Spleen (tissue), 11 donors: Measurements from ENCODE around the gene PIGH. TPM values are rescaled to one million over a fixed set of nuclear protein-coding genes. Genes with fewer than 3 reads are reported as not detected.
"Not testable (repeated sequence)": the region's sequence is repeated elsewhere in the genome, so short reads cannot be mapped to it uniquely, and the experiment has no call there.

Experiments
- DNase-seq: peaks from one replicate; pipeline ENCODE4 v3.0.0-alpha.2; 2020
- H3K27ac ChIP-seq, 8 donors: fragments of 200-600 bp; sonication (generic) in 7 of 8; 1 replicate in 4 of 8; 2 replicates in 4 of 8; pipeline versions ENCODE4 v1.5.0 to v1.8.0; 2016 to 2021; ENCODE audit warnings: inconsistent platforms in 4 of 8, mild to moderate bottlenecking in 4 of 8, moderate library complexity in 1 of 8
- H3K27me3 ChIP-seq, 7 donors: fragments of 200-600 bp; sonication (generic) in 6 of 7; replicated peaks in 1 of 7; 1 replicate in 4 of 7; 2 replicates in 3 of 7; pipeline versions ENCODE4 v1.5.0 to v1.8.0; 2016 to 2021; ENCODE audit warnings: inconsistent platforms in 3 of 7, mild to moderate bottlenecking in 1 of 7
- H3K36me3 ChIP-seq, 6 donors: fragments of 200-600 bp; sonication (generic) in 5 of 6; 1 replicate in 4 of 6; 2 replicates in 2 of 6; pipeline versions ENCODE4 v1.5.0 to v1.8.0; 2016 to 2021; ENCODE audit warnings: inconsistent platforms in 2 of 6
- H3K4me1 ChIP-seq, 6 donors: fragments of 200-600 bp; sonication (generic) in 5 of 6; 1 replicate in 3 of 6; 2 replicates in 3 of 6; pipeline versions ENCODE4 v1.5.0 to v1.8.0; 2016 to 2021; ENCODE audit warnings: inconsistent platforms in 3 of 6
- H3K4me3 ChIP-seq, 8 donors: fragments of 200-600 bp; sonication (generic) in 7 of 8; 1 replicate in 4 of 8; 2 replicates in 4 of 8; pipeline versions ENCODE4 v1.5.0 to v1.8.0; 2016 to 2021; ENCODE audit warnings: inconsistent platforms in 4 of 8, mild to moderate bottlenecking in 4 of 8, moderate library complexity in 2 of 8
- H3K9me3 ChIP-seq, 8 donors: fragments of 200-600 bp; sonication (generic) in 7 of 8; 1 replicate in 4 of 8; 2 replicates in 4 of 8; pipeline versions ENCODE4 v1.5.0 to v1.8.0; 2016 to 2021; ENCODE audit warnings: inconsistent platforms in 4 of 8
- POLR2A ChIP-seq, 3 donors: fragments of 450-650 bp; IDR thresholded peaks; one replicate each; pipeline ENCODE4 v1.5.1; 2017; ENCODE audit warnings: antibody characterized with exemption in 3 of 3, mild to moderate bottlenecking in 1 of 3
- POLR2AphosphoS5 ChIP-seq, 3 donors: sonication (generic); formaldehyde crosslinking; IDR thresholded peaks; one replicate each; pipeline ENCODE4 v1.5.1; 2017; ENCODE audit warnings: antibody characterized with exemption in 3 of 3
- WGBS, 5 donors: extraction: QIAGEN DNeasy Blood & Tissue Kit in 3 of 5; methylation state at CpG; one replicate each; pipeline versions ENCODE4 v1.1.5 to v1.1.7; 2013 to 2018; 5-methylcytosine and 5-hydroxymethylcytosine counted together
- intact Hi-C: fragments of 100-400 bp; cut with DNase I; formaldehyde crosslinking; loops from one replicate; pipeline ENCODE4 v1.15.0; 2023; ENCODE audit warnings: low total_unique reads
- polyA plus RNA-seq, 3 donors: library from polyadenylated mRNA; stranded (reverse); fragments of 200-250 nt; gene quantifications; one replicate each; pipeline ENCODE4 v1.2.1, GENCODE V29; 2013
- total RNA-seq, 7 donors: library from RNA; depleted of rRNA in 3 of 7; stranded (reverse); fragments of >200 nt in 3 of 7; fragmentation: NEBNext Ultra II Directional in 4 of 7; extraction: Animal tissue kit (Norgen Biotek cat#: 25700) in 4 of 7; gene quantifications; one replicate each; pipeline versions ENCODE4 v1.1.0 to v1.2.1, GENCODE V29; 2016 to 2021
- TF ChIP-seq, protein P1 (sequence below), 11 experiments: fragments of 200-600 bp in 7 of 11; fragments of 450-650 bp in 4 of 11; sonication (generic) in 4 of 11; IDR thresholded peaks in 8 of 11; conservative IDR thresholded peaks in 3 of 11; 1 replicate in 7 of 11; 2 replicates in 4 of 11; pipeline versions ENCODE4 v1.4.0 to v1.8.0; 2016 to 2021; ENCODE audit warnings: antibody characterized with exemption in 11 of 11, inconsistent platforms in 4 of 11, mild to moderate bottlenecking in 1 of 11
- donor health status: healthy with polysubstance abuse.
- donor health status: DM: no; HTN: no; CAD: no; lungs with moderate emphysema.
- donor health status: DM: no; HTN: no; CAD: no.
- donor health status: Bipolar disorder and iron deficiency.
- donor health status: healthy.
- donor health status: DM: no; HTN: no; CAD: no.
- donor health status: DM: yes; HTN: yes; CAD: no.

Gene PIGH
- total and polyA plus RNA-seq, 10 donors, result 16.3 to 43.1 (median 24.1) TPM

- intact Hi-C loops, result no loop called here
- 90 to 98% (median 94%) methylated on average over 2 of the region's 2 CpGs for WGBS, 5 donors
These were observed 4.7 kb downstream of the PIGH start for GRCh38 chr14:67595392-67595791.

GRCh38 chr14:67593650-67594049 lies 6.4 kb downstream of the PIGH start:
- intact Hi-C loops, H3K4me3 ChIP-seq, H3K27ac ChIP-seq, DNase-seq, H3K27me3 ChIP-seq, H3K9me3 ChIP-seq: not testable (repeated sequence)
- WGBS, 5 donors, result 0 to 50% (median 0%) methylated on average over 1 of the region's 1 CpG
- H3K4me1 ChIP-seq, result peaks cover 0 to 21% (median 7%) of the 10 kb centered on the region in 6 donors
- H3K36me3 ChIP-seq, result peaks cover 0 to 72% (median 46%) of the 10 kb centered on the region in 6 donors

More at GRCh38 chr14:67595392-67595791, 4.7 kb downstream of the PIGH start:
- peaks cover 4 to 34% (median 19%) of the 10 kb centered on the region in 6 donors for H3K4me1 ChIP-seq
- no peak overlapping the region for H3K27ac ChIP-seq
- no peak for DNase-seq
- no peaks in the 10 kb centered on the region for H3K27me3 ChIP-seq
- H3K36me3 ChIP-seq, result peaks cover 0 to 55% (median 33%) of the 10 kb centered on the region in 6 donors
- H3K9me3 ChIP-seq, result no peaks in the 10 kb centered on the region
- no peak overlapping the region for H3K4me3 ChIP-seq
- TF ChIP-seq POLR2A (IDR thresholded peaks at IDR 0.05), result no peak
- TF ChIP-seq, protein P1, sequence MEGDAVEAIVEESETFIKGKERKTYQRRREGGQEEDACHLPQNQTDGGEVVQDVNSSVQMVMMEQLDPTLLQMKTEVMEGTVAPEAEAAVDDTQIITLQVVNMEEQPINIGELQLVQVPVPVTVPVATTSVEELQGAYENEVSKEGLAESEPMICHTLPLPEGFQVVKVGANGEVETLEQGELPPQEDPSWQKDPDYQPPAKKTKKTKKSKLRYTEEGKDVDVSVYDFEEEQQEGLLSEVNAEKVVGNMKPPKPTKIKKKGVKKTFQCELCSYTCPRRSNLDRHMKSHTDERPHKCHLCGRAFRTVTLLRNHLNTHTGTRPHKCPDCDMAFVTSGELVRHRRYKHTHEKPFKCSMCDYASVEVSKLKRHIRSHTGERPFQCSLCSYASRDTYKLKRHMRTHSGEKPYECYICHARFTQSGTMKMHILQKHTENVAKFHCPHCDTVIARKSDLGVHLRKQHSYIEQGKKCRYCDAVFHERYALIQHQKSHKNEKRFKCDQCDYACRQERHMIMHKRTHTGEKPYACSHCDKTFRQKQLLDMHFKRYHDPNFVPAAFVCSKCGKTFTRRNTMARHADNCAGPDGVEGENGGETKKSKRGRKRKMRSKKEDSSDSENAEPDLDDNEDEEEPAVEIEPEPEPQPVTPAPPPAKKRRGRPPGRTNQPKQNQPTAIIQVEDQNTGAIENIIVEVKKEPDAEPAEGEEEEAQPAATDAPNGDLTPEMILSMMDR (IDR thresholded peaks at IDR 0.05 in 8 of 11, conservative IDR thresholded peaks at IDR 0.05 in 3 of 11), result no peak

GRCh38 chr14:67589204-67589770 lies 10.8 kb downstream of the PIGH start:
- DNase-seq, result no peak
- no peaks in the 10 kb centered on the region for H3K9me3 ChIP-seq
- WGBS, 5 donors, result 42 to 96% (median 89%) methylated on average over 2 of the region's 2 CpGs
- no peak overlapping the region for H3K4me3 ChIP-seq
- no peaks in the 10 kb centered on the region for H3K4me1 ChIP-seq
- H3K36me3 ChIP-seq, result peaks cover 0 to 89% (median 55%) of the 10 kb centered on the region in 6 donors
- intact Hi-C loops, result loop anchor here (10.0 kb wide), 1 partner anchor 76 kb away; no protein-coding TSS in a partner anchor
- no peak overlapping the region for H3K27ac ChIP-seq
- no peaks in the 10 kb centered on the region for H3K27me3 ChIP-seq
- TF ChIP-seq POLR2A (IDR thresholded peaks at IDR 0.05) (no peak), POLR2AphosphoS5 (IDR thresholded peaks at IDR 0.05) (no peak)
- TF ChIP-seq, protein P1 (IDR thresholded peaks at IDR 0.05 in 8 of 11, conservative IDR thresholded peaks at IDR 0.05 in 3 of 11), result no peak

DNA sequence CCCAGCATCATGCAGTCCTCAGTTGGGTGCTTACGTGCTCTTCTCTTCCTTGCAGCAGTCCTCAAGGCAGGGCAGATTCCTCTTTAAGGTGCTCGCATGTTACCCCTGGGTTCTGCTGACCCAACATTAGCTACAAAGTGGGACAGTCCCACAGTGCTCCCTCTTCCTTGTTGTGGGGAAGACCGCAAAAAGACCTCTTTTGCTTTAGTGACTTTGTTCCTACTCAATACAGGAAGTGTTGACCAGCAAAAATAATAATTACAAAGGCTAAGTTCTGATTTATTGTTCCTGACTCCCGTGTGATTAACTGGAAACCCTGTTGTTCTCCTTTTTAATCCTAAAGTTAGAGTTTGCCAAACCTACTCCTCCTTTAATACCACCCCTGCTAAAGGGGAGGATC lies 13.7 kb downstream of the PIGH start:
- Histone ChIP-seq H3K9me3 (no peaks in the 10 kb centered on the region), H3K27me3 (no peaks in the 10 kb centered on the region), H3K4me1 (no peaks in the 10 kb centered on the region), H3K4me3 (no peak overlapping the region), H3K36me3 (peaks cover 0 to 60% (median 30%) of the 10 kb centered on the region in 6 donors), H3K27ac (peak overlapping the region in 1 of 8 donors; percentile 21)
- DNase-seq, result peak; percentile 14
- TF ChIP-seq, protein P1 (IDR thresholded peaks at IDR 0.05 in 8 of 11, conservative IDR thresholded peaks at IDR 0.05 in 3 of 11), result no peak
- TF ChIP-seq POLR2AphosphoS5 (IDR thresholded peaks at IDR 0.05), result no peak
- intact Hi-C loops, result loop anchor here (10.0 kb wide), 1 partner anchor 78 kb away; no protein-coding TSS in a partner anchor
- WGBS, 5 donors, result 54 to 70% (median 65%) methylated on average over 4 of the region's 4 CpGs
